Fibroblast of villous mesenchyme (primary cell): ENCODE results near the gene MEX3C. TPM values are rescaled to one million over a fixed set of nuclear protein-coding genes. Genes with fewer than 3 reads are reported as not detected.

Experiments used
- DNase-seq: peaks from one replicate; pipeline ENCODE4 v3.0.0-alpha.2; 2010; ENCODE audit warnings: low read depth
- H3K4me3 ChIP-seq: 2 replicates; pipeline ENCODE4 v1.5.1; 2011; ENCODE audit warnings: low read depth, mild to moderate bottlenecking, low read length
- total RNA-seq: library from RNA; depleted of rRNA; stranded (reverse); fragments of >200 nt; gene quantifications from 2 replicates; pipeline ENCODE4 v1.2.3, GENCODE V29; 2012
- TF ChIP-seq, protein P1 (sequence below): IDR thresholded peaks from 2 replicates; pipeline ENCODE4 v1.5.1; 2012; ENCODE audit warnings: low read depth, mild to moderate bottlenecking, low read length; ENCODE audit not compliant: insufficient read depth

MEX3C gene
- total RNA-seq, 1 donor, result 50.5 TPM

- no peak overlapping the region for H3K4me3 ChIP-seq
- TF ChIP-seq, protein P1, sequence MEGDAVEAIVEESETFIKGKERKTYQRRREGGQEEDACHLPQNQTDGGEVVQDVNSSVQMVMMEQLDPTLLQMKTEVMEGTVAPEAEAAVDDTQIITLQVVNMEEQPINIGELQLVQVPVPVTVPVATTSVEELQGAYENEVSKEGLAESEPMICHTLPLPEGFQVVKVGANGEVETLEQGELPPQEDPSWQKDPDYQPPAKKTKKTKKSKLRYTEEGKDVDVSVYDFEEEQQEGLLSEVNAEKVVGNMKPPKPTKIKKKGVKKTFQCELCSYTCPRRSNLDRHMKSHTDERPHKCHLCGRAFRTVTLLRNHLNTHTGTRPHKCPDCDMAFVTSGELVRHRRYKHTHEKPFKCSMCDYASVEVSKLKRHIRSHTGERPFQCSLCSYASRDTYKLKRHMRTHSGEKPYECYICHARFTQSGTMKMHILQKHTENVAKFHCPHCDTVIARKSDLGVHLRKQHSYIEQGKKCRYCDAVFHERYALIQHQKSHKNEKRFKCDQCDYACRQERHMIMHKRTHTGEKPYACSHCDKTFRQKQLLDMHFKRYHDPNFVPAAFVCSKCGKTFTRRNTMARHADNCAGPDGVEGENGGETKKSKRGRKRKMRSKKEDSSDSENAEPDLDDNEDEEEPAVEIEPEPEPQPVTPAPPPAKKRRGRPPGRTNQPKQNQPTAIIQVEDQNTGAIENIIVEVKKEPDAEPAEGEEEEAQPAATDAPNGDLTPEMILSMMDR, result no peak
- no peak for DNase-seq
Measured at GRCh38 chr18:51227660-51228059, 30.2 kb upstream of the MEX3C start.

GRCh38 chr18:51226587-51227350 lies 29.3 kb upstream of the MEX3C start:
- TF ChIP-seq, protein P1, result no peak
- no peak overlapping the region for H3K4me3 ChIP-seq
- DNase-seq, result no peak

GRCh38 chr18:51226068-51226467 lies 28.6 kb upstream of the MEX3C start:
- TF ChIP-seq, protein P1, result no peak
- H3K4me3 ChIP-seq, result no peak overlapping the region
- no peak for DNase-seq

DNA sequence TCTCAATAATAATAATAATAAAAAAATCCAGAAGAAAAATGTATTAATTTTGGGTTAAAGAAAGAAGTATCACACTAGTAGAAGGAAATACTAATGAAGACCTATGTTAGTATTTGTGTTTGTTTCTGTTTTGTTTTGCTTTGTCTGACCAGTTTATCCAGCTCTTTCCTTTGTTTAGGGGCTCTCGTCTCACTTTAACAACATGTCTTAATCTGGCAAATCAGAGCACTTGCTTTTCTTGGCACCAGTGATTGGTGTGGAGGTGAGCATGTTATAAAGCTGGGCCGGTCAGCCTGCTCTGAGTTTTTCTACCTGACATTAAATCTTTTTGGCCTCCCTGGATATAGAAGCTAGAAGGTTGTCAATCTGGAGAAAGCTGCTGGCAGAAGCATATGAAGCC lies 15.1 kb upstream of the MEX3C start:
- H3K4me3 ChIP-seq, result no peak overlapping the region
- DNase-seq, result no peak
- TF ChIP-seq, protein P1, result no peak

DNA sequence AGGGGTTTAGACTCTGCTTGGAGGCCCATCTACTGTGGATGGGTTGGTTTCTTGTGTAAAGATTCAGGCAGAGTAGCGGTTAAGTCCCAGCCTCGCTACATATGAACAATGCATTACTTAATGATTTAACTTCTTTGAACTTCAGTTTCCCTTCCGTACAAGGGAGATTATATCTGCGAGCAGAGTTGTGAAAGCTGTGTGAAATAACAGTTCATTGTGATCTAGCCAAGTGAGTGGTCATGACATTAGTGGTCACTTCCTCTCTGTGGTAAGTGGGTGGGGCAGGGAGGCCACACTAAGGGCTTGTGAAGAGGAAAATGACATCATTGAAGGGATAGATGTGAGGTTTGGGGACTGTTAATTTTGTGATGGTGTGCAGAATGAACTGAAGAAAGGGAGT lies 14.1 kb upstream of the MEX3C start:
- no peak overlapping the region for H3K4me3 ChIP-seq
- TF ChIP-seq, protein P1, result no peak
- DNase-seq, result peak; percentile 52

GRCh38 chr18:51196811-51197660 lies 445 bp downstream of the MEX3C start:
- peak overlapping the region; percentile 98 for H3K4me3 ChIP-seq
- DNase-seq, result peak; percentile 40
- TF ChIP-seq, protein P1, result no peak
